ENCODE results near the gene SLC66A1. TPM values are rescaled to one million over a fixed set of nuclear protein-coding genes. Genes with fewer than 3 reads are reported as not detected.

SLC66A1 gene
- total and polyA plus RNA-seq, 2 donors: 7.7 to 10.3 TPM

DNA sequence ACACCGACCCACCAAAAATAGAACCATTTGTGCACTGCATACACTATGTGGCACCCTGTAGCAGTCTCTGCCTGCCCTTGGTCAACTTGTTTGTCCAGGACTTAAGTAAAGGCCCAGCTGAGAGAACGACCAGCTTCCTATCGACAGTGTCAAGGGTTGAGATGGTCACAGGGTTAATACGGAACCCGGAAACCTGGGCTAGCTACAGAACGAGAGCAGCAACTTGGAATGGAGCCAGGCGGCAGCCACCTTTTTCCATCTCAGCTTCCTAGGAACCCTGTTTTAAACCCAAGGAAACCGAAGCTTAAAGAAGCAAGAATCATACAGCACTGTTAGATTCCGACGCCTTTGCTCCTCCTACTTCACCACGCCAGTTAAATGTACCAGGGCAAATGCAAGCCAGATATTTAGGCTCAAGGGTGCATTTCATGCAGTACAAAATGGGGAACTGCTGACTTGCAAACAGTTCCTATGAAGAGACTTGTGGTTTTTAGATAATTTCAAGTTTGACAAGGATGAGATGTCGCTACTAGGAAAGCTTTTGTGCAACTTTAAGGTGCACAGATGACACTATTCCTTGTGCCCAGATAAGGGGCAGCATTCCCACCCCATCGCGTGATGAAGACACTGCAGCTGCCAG is 35.5 kb downstream of the SLC66A1 start:
- Histone ChIP-seq H3K4me3 (ENCODE audit: low read depth, low read length) (no peak overlapping the region), H3K36me3 (ENCODE audit: insufficient read depth) (no peaks in the 10 kb centered on the region), H3K4me1 (ENCODE audit: insufficient read depth) (no peaks in the 10 kb centered on the region), H3K27ac (ENCODE audit: low read depth) (no peak overlapping the region)
- 73% methylated on average over 14 of the region's 14 CpGs for WGBS
- DNase-seq (ENCODE audit: extremely low spot score): no peak

DNA sequence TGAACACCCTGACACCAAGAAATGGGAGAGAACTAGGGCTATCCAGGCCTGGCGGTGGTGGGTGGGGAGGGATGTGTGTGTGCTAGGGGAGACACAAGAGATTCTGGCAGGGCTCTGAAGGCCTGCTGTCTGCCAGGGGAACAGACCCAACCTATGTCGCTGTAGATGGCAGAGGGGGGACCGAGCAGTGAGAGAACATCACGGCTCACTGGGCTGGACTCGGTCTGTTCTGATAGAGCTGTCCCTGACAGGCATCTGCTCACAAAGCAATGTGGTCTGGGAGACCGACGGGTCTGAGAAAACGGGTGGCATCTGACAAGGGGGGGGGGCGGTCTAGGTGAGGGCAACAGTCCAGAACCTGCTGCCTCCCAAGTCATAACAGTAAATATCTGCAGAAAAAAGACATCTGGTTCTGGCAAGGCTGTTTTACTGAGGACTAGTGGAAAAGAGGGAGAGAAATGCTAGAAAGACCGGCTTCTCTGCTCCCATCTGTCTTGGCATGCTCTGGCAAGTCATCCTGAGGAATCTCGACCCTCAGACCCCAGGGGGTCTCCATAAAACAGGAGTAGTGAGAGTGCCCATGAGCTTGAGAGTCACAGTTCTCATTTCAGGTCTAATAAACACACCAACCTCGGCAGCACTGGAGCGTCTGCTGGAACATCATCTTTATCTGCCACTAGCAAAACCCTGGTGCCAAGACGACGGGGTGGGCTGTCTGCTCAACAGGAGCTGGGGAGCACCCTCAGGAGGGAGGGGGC is 36.5 kb downstream of the SLC66A1 start:
- no peak overlapping the region for H3K4me3 ChIP-seq (ENCODE audit: low read depth, low read length)
- WGBS: 50% methylated on average over 15 of the region's 15 CpGs
- no peak overlapping the region for H3K27ac ChIP-seq (ENCODE audit: low read depth)
- no peaks in the 10 kb centered on the region for H3K4me1 ChIP-seq (ENCODE audit: insufficient read depth)
- H3K36me3 ChIP-seq (ENCODE audit: insufficient read depth): no peaks in the 10 kb centered on the region
- no peak for DNase-seq (ENCODE audit: extremely low spot score)

DNA sequence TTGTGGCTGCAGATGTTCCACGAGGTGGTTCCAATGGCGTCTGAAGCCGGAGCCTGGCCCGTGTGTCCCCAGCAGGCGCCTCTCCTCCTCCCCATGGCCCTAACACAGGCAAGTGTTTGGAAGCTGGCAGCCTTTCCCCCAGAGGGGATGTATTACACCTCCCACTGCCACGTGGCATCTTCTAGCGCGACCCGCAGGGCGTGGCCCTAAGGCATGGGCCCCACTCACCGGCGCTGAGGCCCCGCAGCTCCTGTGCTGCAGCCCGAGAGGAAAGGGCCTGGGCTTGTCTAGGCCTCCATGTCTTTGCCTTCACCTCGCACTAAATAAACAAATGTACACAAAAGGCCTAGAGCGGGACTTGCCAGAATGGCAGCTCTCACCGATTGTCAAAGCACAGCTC is 37.9 kb downstream of the SLC66A1 start:
- no peaks in the 10 kb centered on the region for H3K36me3 ChIP-seq (ENCODE audit: insufficient read depth)
- no peak overlapping the region for H3K4me3 ChIP-seq (ENCODE audit: low read depth, low read length)
- 84% methylated on average over 17 of the region's 17 CpGs for WGBS
- no peaks in the 10 kb centered on the region for H3K4me1 ChIP-seq (ENCODE audit: insufficient read depth)
- H3K27ac ChIP-seq (ENCODE audit: low read depth): no peak overlapping the region
- DNase-seq (ENCODE audit: extremely low spot score): no peak

DNA sequence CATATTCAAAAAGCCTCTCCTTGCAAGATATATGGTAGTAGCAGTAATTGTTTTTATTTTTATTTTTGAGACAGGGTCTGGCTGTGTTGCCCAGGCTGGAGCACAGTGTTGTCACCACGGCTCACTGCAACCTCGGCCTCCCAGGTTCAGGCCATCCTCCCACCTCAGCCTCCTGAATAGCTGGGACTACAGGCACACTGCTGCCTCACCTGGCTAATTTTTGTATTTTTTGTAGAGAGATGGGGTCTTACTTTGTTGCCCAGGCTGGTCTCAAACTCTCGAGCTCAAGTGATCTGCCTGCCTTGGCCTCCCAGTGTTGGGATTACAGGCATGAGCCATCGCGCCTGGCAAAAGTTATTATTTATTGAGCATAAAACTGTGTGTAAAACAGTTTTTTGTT is 38.4 kb downstream of the SLC66A1 start:
- H3K4me1 ChIP-seq (ENCODE audit: insufficient read depth): no peaks in the 10 kb centered on the region
- DNase-seq (ENCODE audit: extremely low spot score): no peak
- H3K36me3 ChIP-seq (ENCODE audit: insufficient read depth): no peaks in the 10 kb centered on the region
- no peak overlapping the region for H3K4me3 ChIP-seq (ENCODE audit: low read depth, low read length)
- 94% methylated on average over 5 of the region's 5 CpGs for WGBS
- no peak overlapping the region for H3K27ac ChIP-seq (ENCODE audit: low read depth)

DNA sequence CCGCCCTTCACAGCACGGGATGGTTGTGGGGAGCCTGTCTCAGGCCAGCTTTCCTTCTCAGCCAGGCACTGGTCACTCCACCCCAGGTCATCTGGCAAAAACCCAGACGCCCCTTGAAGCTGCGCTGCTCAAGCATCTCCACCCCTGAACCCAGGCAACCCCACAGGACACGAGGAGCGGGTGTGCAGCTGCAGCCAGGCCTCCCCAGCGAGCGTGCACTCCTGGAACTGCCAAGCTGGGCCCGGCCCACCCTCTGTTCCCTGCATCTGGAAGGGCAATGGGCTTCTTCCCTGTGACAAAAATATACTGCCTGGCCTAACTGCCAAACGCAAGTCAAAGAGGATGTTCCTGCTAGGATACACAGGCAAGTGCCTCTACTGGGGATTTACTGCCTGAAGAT is 39.7 kb downstream of the SLC66A1 start:
- WGBS: 39% methylated on average over 10 of the region's 10 CpGs
- no peak for DNase-seq (ENCODE audit: extremely low spot score)
- Histone ChIP-seq H3K27ac (ENCODE audit: low read depth) (no peak overlapping the region), H3K4me1 (ENCODE audit: insufficient read depth) (no peaks in the 10 kb centered on the region), H3K4me3 (ENCODE audit: low read depth, low read length) (no peak overlapping the region), H3K36me3 (ENCODE audit: insufficient read depth) (no peaks in the 10 kb centered on the region)

DNA sequence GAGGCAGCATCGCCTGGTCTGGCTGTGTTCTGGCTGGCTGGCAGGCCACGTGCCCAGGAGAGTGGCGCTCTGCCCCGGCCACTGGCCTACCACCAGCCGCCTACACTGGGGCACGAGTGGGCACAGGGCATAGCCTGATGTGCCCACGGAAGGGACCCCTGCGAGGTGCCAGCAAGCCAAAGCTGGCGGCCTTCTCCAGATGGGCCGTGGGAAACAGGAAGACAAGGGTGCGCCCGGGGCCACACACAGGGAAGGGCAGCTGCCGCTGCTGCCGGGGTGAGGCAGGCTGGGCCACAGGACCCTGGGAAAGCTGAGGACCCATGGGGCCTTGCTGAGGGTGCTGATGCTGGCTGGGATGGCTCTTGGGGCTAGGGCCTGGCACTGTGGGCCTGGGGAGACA is 40.7 kb downstream of the SLC66A1 start:
- no peak for DNase-seq (ENCODE audit: extremely low spot score)
- Histone ChIP-seq H3K36me3 (ENCODE audit: insufficient read depth) (no peaks in the 10 kb centered on the region), H3K27ac (ENCODE audit: low read depth) (no peak overlapping the region), H3K4me1 (ENCODE audit: insufficient read depth) (no peaks in the 10 kb centered on the region), H3K4me3 (ENCODE audit: low read depth, low read length) (no peak overlapping the region)
- 88% methylated on average over 14 of the region's 14 CpGs for WGBS

DNA sequence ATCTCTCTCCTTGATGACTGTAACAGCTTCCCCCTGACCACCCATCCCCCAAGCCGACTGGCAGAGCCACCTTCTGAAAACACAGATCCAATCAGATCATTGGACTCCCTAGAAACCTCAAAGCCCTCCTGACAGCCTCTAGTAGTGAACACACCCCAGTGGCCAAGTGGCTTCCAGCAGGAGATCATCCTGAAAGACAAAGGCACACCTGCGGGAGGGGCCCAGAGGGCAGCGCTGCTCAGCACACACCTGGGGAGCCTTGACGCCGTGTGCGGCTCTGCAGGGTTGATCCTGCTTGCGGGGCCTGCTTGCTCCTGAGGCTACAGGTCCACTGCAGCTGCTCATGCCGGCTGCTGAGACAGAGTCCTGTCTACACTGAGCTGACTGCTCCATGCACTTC is 41.5 kb downstream of the SLC66A1 start:
- Histone ChIP-seq H3K27ac (ENCODE audit: low read depth) (no peak overlapping the region), H3K4me1 (ENCODE audit: insufficient read depth) (no peaks in the 10 kb centered on the region), H3K36me3 (ENCODE audit: insufficient read depth) (no peaks in the 10 kb centered on the region), H3K4me3 (ENCODE audit: low read depth, low read length) (no peak overlapping the region)
- DNase-seq (ENCODE audit: extremely low spot score): no peak
- 68% methylated on average over 8 of the region's 8 CpGs for WGBS

DNA sequence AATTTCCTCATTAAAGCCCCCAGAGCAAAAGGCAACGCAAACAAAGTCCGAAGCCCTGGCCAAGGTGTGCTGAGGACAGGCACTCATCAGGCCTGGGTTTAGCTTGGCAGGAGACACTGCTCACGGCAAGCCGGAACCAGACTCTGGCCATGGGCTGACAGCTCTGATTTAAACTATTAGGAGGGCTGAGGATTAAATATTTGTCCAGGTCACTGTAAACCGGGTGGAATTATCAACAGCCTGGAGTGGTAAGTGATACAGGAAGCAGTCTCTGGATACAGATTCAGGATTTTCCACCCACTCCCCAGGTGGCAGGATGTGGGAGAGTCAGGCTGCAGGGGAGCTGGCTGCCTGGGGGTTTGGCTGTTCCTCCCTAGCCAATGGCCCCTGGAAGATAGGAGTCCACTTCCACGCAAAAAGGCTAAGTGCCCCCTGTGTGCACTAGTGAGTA is 42.4 kb downstream of the SLC66A1 start:
- Histone ChIP-seq H3K4me1 (ENCODE audit: insufficient read depth) (no peaks in the 10 kb centered on the region), H3K36me3 (ENCODE audit: insufficient read depth) (no peaks in the 10 kb centered on the region), H3K4me3 (ENCODE audit: low read depth, low read length) (no peak overlapping the region), H3K27ac (ENCODE audit: low read depth) (no peak overlapping the region)
- DNase-seq (ENCODE audit: extremely low spot score): no peak
- WGBS: 68% methylated on average over 6 of the region's 6 CpGs

DNA sequence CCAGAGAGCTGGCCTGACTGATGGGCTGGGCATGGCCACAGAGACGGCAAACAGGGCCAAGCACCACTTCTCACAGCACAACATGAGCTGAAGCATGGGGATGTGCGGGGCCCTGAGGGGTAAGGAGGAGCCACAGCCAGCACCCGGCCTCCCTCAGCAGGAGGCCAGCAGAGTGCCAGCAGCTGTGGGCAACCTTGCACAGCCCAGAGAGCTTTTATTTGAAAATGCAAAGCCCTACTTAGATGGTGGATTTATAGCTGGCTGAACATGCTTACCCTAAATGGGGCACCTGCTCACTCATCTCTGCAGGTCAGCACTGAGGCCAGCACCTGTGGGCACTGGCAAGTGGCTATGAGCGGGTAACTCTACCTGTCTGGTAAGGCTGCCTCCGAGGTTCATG is 44.1 kb downstream of the SLC66A1 start:
- H3K27ac ChIP-seq (ENCODE audit: low read depth): no peak overlapping the region
- no peak for DNase-seq (ENCODE audit: extremely low spot score)
- H3K4me1 ChIP-seq (ENCODE audit: insufficient read depth): no peaks in the 10 kb centered on the region
- H3K4me3 ChIP-seq (ENCODE audit: low read depth, low read length): no peak overlapping the region
- no peaks in the 10 kb centered on the region for H3K36me3 ChIP-seq (ENCODE audit: insufficient read depth)
- WGBS: 93% methylated on average over 5 of the region's 5 CpGs

DNA sequence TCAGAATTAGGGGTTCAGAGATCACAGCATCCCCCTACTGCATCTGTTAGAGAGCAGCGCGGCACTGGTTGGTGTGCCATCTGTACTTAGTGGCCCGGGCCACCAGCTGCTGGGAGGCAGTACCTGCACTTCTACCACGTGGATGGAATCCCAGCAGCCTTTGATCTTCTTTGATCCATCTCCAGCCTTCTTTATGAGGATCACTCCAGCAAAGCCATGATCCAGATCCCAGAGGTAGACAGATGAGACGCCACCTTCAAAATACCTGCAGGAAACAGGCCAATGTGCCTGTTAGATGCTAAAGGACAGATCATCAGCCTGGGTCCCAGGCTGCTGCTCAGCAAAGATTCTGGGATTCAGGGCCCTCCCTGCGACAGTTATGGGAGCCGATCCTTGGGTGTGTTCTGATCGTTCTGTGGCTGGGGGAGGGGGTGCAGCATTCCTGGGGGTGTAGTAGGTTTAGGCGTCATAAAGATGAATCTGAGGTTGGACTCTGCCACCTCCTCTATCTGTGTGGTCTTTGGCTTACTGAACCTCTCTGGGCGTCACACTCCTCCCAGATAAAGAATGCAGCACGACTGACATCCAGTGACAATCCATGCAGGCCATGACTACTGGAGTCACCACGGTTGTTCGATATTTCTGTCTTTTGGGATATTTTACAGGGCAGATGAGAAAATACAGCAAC is 45.3 kb downstream of the SLC66A1 start:
- Histone ChIP-seq H3K36me3 (ENCODE audit: insufficient read depth) (no peaks in the 10 kb centered on the region), H3K4me1 (ENCODE audit: insufficient read depth) (peaks cover 1% of the 10 kb centered on the region), H3K4me3 (ENCODE audit: low read depth, low read length) (no peak overlapping the region), H3K27ac (ENCODE audit: low read depth) (no peak overlapping the region)
- WGBS: 85% methylated on average over 13 of the region's 13 CpGs
- no peak for DNase-seq (ENCODE audit: extremely low spot score)

DNA sequence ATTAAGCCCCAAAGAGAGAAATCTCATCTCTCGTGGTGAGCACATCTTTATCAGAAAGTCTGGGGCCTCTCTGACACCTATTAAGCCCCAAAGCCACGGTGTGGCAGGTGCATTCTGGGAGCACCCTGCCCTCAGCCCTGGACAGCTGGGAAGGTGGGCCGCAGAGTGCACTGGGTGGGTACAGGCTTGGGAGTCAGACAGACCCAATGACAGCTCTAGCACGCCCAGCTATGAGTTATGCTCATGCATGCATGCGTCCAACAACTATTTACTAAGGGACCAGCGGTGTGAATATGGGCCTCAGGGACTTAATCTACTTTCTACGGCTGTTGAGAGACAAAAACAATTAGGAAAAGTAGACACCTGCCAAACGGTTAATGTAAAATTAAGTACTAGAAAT is 46.6 kb downstream of the SLC66A1 start:
- H3K27ac ChIP-seq (ENCODE audit: low read depth): no peak overlapping the region
- no peak overlapping the region for H3K4me3 ChIP-seq (ENCODE audit: low read depth, low read length)
- no peak for DNase-seq (ENCODE audit: extremely low spot score)
- H3K36me3 ChIP-seq (ENCODE audit: insufficient read depth): no peaks in the 10 kb centered on the region
- peaks cover 1% of the 10 kb centered on the region for H3K4me1 ChIP-seq (ENCODE audit: insufficient read depth)
- WGBS: 87% methylated on average over 8 of the region's 8 CpGs

DNA sequence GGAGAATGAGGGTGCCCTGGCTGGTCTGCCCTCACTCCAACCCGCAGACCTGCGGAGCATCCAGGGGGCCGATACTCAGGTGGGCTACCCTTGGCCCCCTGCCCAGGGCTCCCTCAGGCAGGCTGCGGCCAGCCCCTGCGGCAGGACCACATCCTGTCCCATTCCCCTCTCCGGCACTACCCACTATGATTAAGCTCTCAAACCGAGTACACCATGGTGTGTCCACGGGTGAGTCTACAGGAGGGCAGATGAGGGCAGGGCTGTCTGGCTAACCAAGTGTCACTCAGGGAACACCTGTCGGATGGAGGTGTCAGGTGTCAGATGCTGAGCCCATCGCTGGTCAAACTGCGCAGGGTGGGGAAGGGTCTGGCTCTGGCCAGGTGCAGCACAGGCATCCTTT is 47.2 kb downstream of the SLC66A1 start:
- H3K27ac ChIP-seq (ENCODE audit: low read depth): peak overlapping the region; percentile 1
- H3K4me1 ChIP-seq (ENCODE audit: insufficient read depth): peaks cover 1% of the 10 kb centered on the region

DNA sequence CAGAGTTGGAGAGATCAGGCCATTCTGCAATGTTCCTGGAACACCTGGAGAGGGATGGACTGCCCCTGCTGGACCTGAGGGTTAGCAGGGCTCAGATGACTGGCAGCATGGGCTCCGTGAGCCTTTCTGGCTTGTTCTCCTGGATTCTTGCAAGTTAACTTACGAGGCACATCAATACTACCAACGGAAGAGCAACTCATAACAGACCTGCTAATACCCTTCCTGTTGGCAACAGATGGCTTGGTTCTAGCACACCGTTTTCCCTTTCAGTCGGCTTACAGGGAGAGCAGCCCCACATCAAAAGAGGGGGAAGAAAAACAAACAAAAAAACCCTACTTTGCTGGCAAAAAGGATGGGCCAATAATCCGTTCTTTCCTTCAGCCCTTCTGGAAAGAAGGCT is 47.9 kb downstream of the SLC66A1 start:
- no peak for DNase-seq (ENCODE audit: extremely low spot score)
- H3K36me3 ChIP-seq (ENCODE audit: insufficient read depth): no peaks in the 10 kb centered on the region
- H3K27ac ChIP-seq (ENCODE audit: low read depth): no peak overlapping the region
- H3K4me1 ChIP-seq (ENCODE audit: insufficient read depth): peaks cover 1% of the 10 kb centered on the region
- no peak overlapping the region for H3K4me3 ChIP-seq (ENCODE audit: low read depth, low read length)
- 25% methylated on average over 6 of the region's 6 CpGs for WGBS

More for the DNA sequence above, 47.2 kb downstream of the SLC66A1 start:
- 90% methylated on average over 11 of the region's 11 CpGs for WGBS
- Histone ChIP-seq H3K4me3 (ENCODE audit: low read depth, low read length) (no peak overlapping the region), H3K36me3 (ENCODE audit: insufficient read depth) (no peaks in the 10 kb centered on the region)
- DNase-seq (ENCODE audit: extremely low spot score): no peak

DNA sequence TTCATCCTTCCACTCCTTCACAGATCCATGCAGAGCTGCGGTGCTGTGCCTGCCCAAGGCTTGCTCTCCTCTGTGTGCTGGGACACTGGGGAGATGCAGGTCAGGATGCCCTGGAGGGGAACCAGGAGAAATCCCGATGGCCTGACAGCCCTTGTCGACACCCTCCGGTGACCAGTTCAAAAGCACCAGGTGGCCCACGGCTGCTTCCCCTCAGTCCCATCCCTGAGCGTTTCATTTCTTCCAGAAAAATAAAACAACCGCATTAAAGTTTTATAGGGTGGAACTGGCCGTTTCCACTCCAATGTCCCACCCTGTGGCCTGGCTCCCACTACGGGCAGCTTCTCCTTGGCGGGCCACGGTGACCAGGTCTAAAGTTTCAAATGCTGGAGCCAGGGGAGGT is 48.3 kb downstream of the SLC66A1 start:
- peaks cover 1% of the 10 kb centered on the region for H3K4me1 ChIP-seq (ENCODE audit: insufficient read depth)
- H3K36me3 ChIP-seq (ENCODE audit: insufficient read depth): no peaks in the 10 kb centered on the region
- no peak overlapping the region for H3K27ac ChIP-seq (ENCODE audit: low read depth)
- H3K4me3 ChIP-seq (ENCODE audit: low read depth, low read length): no peak overlapping the region
- 24% methylated on average over 11 of the region's 11 CpGs for WGBS
- DNase-seq (ENCODE audit: extremely low spot score): no peak
